GM21526 (cell line): ENCODE data around the gene PRR5.

Source experiments
- ATAC-seq: cut with Tn5 transposase; IDR thresholded peaks from one replicate; pipeline ENCODE4 v1.9.1; 2021; ENCODE audit warnings: moderate library complexity; ENCODE audit not compliant: unreplicated experiment, low FRiP score

The PRR5 gene

DNA sequence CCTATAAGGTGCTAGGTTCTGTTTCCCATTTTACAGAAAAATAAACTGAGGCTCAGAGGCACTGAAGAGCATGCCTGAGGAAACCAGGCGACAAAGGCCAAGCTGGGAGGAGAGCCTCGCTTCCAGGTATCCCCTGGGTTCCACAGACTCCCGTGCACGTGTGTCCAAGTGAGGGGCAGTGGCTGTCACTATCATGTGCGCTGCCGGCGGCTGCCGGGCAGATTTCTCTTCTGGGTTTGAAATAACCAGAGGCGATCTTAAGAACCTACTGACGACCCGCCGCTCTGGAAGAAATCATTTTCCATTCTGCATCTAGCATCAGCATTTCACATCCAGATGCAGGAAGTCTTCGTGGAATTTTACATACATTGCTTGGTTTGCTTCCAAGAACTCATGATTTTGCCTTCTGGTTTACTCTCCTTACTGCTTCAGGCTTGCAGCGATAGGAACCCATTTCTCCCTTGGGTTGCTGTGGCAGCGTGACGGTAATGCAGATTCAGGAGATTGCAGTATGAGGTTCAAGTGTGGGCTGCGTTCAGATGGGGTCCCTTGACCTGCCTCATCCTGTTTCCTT is 79.0 kb downstream of the PRR5 start:
- no peak for ATAC-seq

DNA sequence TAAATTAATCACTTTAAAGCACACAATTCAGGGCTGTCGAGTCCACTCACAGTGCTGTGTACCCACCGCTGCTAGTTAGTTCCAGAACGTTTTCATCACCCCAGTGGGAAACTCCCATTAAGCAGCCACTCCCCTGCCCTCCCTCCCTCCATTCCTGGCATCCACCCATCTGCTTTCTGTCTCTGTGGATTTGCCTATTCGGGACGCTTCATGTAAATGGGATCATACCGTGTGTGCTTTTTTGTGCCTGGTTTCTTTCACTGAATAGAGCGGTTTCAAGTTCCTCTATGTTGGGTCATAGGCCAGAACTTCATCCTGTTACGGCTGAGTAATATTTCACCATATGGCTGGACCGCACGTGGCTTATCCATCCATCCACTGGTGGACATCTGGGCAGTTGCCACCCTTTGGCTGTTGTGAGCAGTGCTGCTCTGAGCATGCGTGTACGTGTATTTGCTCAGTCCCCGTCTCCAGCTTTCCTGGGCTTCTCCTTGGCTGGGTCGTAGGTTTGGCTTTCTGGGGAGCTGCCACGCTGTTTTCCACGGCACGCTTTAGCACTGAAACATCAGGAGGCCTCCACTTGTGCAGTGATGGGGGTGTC is 80.5 kb downstream of the PRR5 start:
- ATAC-seq = no peak

DNA sequence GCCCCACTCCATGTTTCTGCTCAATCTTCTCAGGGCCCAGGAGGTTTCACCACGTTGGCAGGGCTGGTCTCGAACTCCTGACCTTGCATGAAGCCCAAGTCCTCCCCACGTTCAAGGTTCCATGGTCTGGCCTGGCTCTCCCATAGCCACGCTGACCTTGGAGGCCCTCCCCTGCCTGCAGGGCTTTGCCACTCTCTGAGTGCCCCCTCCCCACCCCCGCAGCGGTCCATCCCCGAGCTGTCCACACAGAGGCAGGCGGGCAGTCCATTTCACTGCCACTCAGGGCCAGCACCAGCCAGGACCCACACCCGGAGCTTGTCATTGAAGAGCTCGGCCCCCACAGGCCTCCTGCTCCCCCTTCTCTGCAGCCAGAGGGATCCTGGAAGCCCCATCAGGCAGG is 81.1 kb downstream of the PRR5 start:
- no peak for ATAC-seq

- ATAC-seq = no peak
These were observed 81.6 kb downstream of the PRR5 start for GRCh38 chr22:44783581-44783980.

GRCh38 chr22:44786136-44786535 is 84.1 kb downstream of the PRR5 start:
- no peak for ATAC-seq

DNA sequence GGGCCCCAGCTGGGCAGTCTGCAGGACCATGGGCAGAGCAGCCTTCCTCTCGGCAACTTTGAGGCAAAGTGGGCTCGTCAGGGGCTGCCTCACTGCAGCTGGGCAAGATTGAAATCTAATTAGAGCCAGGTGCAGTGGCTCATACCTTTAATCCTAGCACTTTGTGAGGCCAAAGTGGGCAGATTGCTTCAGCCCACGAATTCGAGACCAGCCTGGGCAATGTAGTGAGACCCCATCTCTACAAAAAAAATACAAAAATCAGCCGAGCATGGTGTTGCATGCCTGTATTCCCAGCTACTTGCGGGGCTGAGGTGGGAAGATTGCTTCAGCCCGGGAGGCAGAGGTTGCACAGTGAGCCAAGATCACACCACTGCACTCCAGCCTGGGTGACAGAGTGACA is 84.6 kb downstream of the PRR5 start:
- ATAC-seq = no peak
